Bone marrow (tissue), 2 donors: ENCODE measurements around the gene PSAP.

ENCODE experiments used
- DNase-seq, 2 donors: peaks; one replicate each; lab custom pipeline; 2025; lab: John Stamatoyannopoulos, UW

PSAP gene

GRCh38 chr10:71807557-71808510 is 43.2 kb downstream of the PSAP start:
- DNase-seq, result no peak

- no peak for DNase-seq
Measured at GRCh38 chr10:71806704-71807556, 44.1 kb downstream of the PSAP start.

GRCh38 chr10:71805776-71806703 is 45.0 kb downstream of the PSAP start:
- DNase-seq, result no peak

GRCh38 chr10:71804077-71804476 is 47.0 kb downstream of the PSAP start:
- DNase-seq, result peak in 1 of 2 donors; percentile 89

- no peak for DNase-seq
Measured at GRCh38 chr10:71802715-71803488, 48.1 kb downstream of the PSAP start.

GRCh38 chr10:71802235-71802634 is 48.8 kb downstream of the PSAP start:
- no peak for DNase-seq

GRCh38 chr10:71801361-71801760 is 49.7 kb downstream of the PSAP start:
- peak in 1 of 2 donors; percentile 61 for DNase-seq

- DNase-seq, result no peak
Measured at GRCh38 chr10:71799608-71800453, 51.2 kb downstream of the PSAP start.

GRCh38 chr10:71799112-71799511 is 51.9 kb downstream of the PSAP start:
- no peak for DNase-seq

GRCh38 chr10:71798308-71798624 is 52.8 kb downstream of the PSAP start:
- DNase-seq, result no peak

- DNase-seq, result peak in 1 of 2 donors; percentile 98
Measured at GRCh38 chr10:71797533-71798307, 53.3 kb downstream of the PSAP start.

GRCh38 chr10:71796749-71797405 is 54.2 kb downstream of the PSAP start:
- DNase-seq, result no peak

GRCh38 chr10:71795248-71795647 is 55.8 kb downstream of the PSAP start:
- peak in 1 of 2 donors; percentile 13 for DNase-seq

- DNase-seq, result no peak
Measured at GRCh38 chr10:71790749-71791440, 60.2 kb downstream of the PSAP start.

- no peak for DNase-seq
Measured at GRCh38 chr10:71789871-71790270, 61.2 kb downstream of the PSAP start.

GRCh38 chr10:71788954-71789353 is 62.1 kb downstream of the PSAP start:
- no peak for DNase-seq

- DNase-seq, result no peak
Measured at GRCh38 chr10:71784679-71785272, 66.3 kb downstream of the PSAP start.
